Stomach (tissue), 4 donors: ENCODE results near the gene PPP1R36.
A peak's percentile ranks its signal among the peaks of the same experiment; 100 is the strongest.

Experiments
- CTCF ChIP-seq, 7 experiments: fragments of 450-650 bp in 4 of 7; fragments of 200-600 bp in 3 of 7; sonication (generic) in 3 of 7; IDR thresholded peaks; one replicate each; pipeline ENCODE4 v1.5.1; 2016 to 2019; ENCODE audit warnings: antibody characterized with exemption in 7 of 7, control low read depth in 2 of 7, mild to moderate bottlenecking in 1 of 7
- POLR2A ChIP-seq, 4 donors: fragments of 450-650 bp; IDR thresholded peaks; one replicate each; pipeline ENCODE4 v1.6.1; 2016; ENCODE audit warnings: antibody characterized with exemption in 4 of 4, control low read depth in 2 of 4, mild to moderate bottlenecking in 1 of 4, moderate library complexity in 1 of 4
- POLR2AphosphoS5 ChIP-seq, 3 donors: sonication (generic); formaldehyde crosslinking; IDR thresholded peaks; one replicate each; pipeline ENCODE4 v1.6.1; 2016; ENCODE audit warnings: antibody characterized with exemption in 3 of 3

- TF ChIP-seq CTCF (IDR thresholded peaks at IDR 0.05) = no peak
- peak in 1 of 3 donors; percentile 13 for TF ChIP-seq POLR2AphosphoS5 (IDR thresholded peaks at IDR 0.05)
- no peak for TF ChIP-seq POLR2A (IDR thresholded peaks at IDR 0.05)
Measured at GRCh38 chr14:64507376-64508156, 42.2 kb upstream of the PPP1R36 start.
